Esophagus muscularis mucosa (tissue), 3 donors: ENCODE results near the gene MINK1.

ENCODE experiments used
- POLR2AphosphoS5 ChIP-seq, 2 donors: sonication (generic); formaldehyde crosslinking; IDR thresholded peaks; one replicate each; pipeline ENCODE4 v1.6.1; 2017; ENCODE audit warnings: antibody characterized with exemption in 2 of 2
- TF ChIP-seq, protein P1 (sequence below), 3 experiments: fragments of 200-600 bp in 2 of 3; fragments of 450-650 bp in 1 of 3; sonication (generic) in 2 of 3; IDR thresholded peaks; one replicate each; pipeline ENCODE4 v1.5.1; 2017 to 2019; ENCODE audit warnings: antibody characterized with exemption in 3 of 3, mild to moderate bottlenecking in 2 of 3, moderate library complexity in 1 of 3

DNA sequence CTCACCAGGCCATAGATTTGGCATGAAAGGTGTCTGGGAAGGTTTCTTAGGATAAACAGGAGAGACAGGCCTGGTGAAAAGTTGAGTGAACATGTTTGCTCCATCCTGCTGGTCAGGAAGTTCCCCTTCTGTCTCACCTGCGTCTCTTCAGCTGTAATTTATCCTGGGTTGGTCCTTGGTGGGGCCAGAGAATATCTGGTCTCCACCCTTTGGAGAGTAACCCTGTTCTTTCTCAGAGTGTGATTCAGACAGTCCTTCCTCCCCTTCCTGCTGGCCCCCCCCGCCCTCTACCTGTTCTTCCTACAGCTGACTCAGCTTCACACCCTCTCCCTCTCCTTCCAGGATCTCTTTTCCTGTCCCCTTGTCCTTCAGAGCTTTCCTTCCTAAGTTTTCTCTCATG, 17.1 kb downstream of the MINK1 start:
- TF ChIP-seq, protein P1, sequence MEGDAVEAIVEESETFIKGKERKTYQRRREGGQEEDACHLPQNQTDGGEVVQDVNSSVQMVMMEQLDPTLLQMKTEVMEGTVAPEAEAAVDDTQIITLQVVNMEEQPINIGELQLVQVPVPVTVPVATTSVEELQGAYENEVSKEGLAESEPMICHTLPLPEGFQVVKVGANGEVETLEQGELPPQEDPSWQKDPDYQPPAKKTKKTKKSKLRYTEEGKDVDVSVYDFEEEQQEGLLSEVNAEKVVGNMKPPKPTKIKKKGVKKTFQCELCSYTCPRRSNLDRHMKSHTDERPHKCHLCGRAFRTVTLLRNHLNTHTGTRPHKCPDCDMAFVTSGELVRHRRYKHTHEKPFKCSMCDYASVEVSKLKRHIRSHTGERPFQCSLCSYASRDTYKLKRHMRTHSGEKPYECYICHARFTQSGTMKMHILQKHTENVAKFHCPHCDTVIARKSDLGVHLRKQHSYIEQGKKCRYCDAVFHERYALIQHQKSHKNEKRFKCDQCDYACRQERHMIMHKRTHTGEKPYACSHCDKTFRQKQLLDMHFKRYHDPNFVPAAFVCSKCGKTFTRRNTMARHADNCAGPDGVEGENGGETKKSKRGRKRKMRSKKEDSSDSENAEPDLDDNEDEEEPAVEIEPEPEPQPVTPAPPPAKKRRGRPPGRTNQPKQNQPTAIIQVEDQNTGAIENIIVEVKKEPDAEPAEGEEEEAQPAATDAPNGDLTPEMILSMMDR (IDR thresholded peaks at IDR 0.05) = no peak
- TF ChIP-seq POLR2AphosphoS5 (IDR thresholded peaks at IDR 0.05) = no peak
